DMS 273 (cell line): ENCODE results near the gene FRY.
A peak's percentile ranks its signal among the peaks of the same experiment; 100 is the strongest.

ENCODE experiments used
- DNase-seq: peaks from one replicate; lab custom pipeline; 2025; ENCODE audit not compliant: unreplicated experiment; lab: John Stamatoyannopoulos, UW

The FRY gene

GRCh38 chr13:32210101-32210500 is 178.5 kb downstream of the FRY start:
- DNase-seq: no peak

GRCh38 chr13:32211813-32212212 is 180.2 kb downstream of the FRY start:
- no peak for DNase-seq

GRCh38 chr13:32212421-32212820 is 180.8 kb downstream of the FRY start:
- DNase-seq: no peak

GRCh38 chr13:32213626-32214025 is 182.1 kb downstream of the FRY start:
- no peak for DNase-seq

GRCh38 chr13:32214071-32214470 is 182.5 kb downstream of the FRY start:
- no peak for DNase-seq

- no peak for DNase-seq
Observed at GRCh38 chr13:32216281-32216680, 184.7 kb downstream of the FRY start.

- DNase-seq: no peak
Observed at GRCh38 chr13:32222046-32222676, 190.6 kb downstream of the FRY start.

- DNase-seq: no peak
Observed at GRCh38 chr13:32224916-32225315, 193.3 kb downstream of the FRY start.

GRCh38 chr13:32225481-32225931 is 193.9 kb downstream of the FRY start:
- no peak for DNase-seq

GRCh38 chr13:32228330-32229041 is 196.9 kb downstream of the FRY start:
- DNase-seq: peak; percentile 14

- DNase-seq: peak; percentile 90
Observed at GRCh38 chr13:32229443-32229842, 197.9 kb downstream of the FRY start.

- no peak for DNase-seq
Observed at GRCh38 chr13:32232263-32232662, 200.7 kb downstream of the FRY start.

- DNase-seq: no peak
Observed at GRCh38 chr13:32233062-32233461, 201.5 kb downstream of the FRY start.

- DNase-seq: no peak
Observed at GRCh38 chr13:32234914-32235313, 203.3 kb downstream of the FRY start.

GRCh38 chr13:32237681-32238080 is 206.1 kb downstream of the FRY start:
- DNase-seq: no peak

- no peak for DNase-seq
Observed at GRCh38 chr13:32243695-32244094, 212.1 kb downstream of the FRY start.

- DNase-seq: no peak
Observed at GRCh38 chr13:32245555-32245954, 214.0 kb downstream of the FRY start.

- DNase-seq: peak; percentile 74
Observed at GRCh38 chr13:32246468-32246867, 214.9 kb downstream of the FRY start.

- no peak for DNase-seq
Observed at GRCh38 chr13:32247887-32248286, 216.3 kb downstream of the FRY start.

GRCh38 chr13:32248801-32249200 is 217.2 kb downstream of the FRY start:
- DNase-seq: no peak

- no peak for DNase-seq
Observed at GRCh38 chr13:32252812-32253438, 221.4 kb downstream of the FRY start.

- no peak for DNase-seq
Observed at GRCh38 chr13:32253911-32254399, 222.4 kb downstream of the FRY start.
